GM18870 (cell line): ENCODE data around the gene MFAP3.
"Not testable (repeated sequence)": the region's sequence is repeated elsewhere in the genome, so short reads cannot be mapped to it uniquely, and the experiment has no call there.

ENCODE experiments used
- ATAC-seq: cut with Tn5 transposase; IDR thresholded peaks from one replicate; pipeline ENCODE4 v1.9.1; 2021; ENCODE audit warnings: moderate library complexity; ENCODE audit not compliant: unreplicated experiment

The MFAP3 gene

DNA sequence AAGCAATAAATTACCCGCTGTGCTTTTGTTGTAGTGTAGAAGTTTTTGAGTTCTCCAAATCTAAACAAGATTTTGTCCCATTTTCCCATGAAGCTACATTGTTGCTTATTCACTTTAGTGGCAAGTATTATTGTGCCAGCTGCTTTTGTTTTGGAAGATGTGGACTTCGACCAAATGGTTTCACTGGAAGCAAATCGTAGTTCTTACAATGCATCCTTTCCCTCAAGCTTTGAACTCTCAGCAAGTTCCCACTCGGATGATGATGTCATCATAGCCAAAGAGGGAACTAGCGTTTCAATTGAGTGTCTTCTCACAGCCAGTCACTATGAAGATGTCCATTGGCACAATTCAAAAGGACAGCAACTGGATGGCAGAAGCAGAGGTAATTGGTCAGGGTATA is 10.9 kb downstream of the MFAP3 start:
- ATAC-seq, result no peak

GRCh38 chr5:154053468-154053867 is 14.7 kb downstream of the MFAP3 start:
- ATAC-seq, result no peak

DNA sequence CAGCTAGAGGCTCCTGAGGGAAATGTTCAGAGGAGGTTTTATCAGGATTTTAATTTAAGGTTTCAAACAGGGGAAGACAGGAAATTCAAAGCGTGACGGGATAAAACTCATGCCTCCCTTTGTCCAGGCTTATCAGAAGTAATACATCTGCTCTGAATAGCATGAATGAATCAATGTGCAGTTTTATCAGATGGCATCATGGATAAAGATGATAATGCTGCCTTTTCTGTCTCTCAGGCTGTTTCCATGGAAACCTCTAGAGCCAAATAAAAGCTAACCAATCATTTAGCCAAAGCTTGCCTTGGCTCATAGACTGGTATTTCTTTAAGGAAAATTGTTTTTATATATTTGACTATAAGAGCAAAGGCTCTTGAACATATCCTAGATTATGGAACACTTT is 16.4 kb downstream of the MFAP3 start:
- no peak for ATAC-seq

DNA sequence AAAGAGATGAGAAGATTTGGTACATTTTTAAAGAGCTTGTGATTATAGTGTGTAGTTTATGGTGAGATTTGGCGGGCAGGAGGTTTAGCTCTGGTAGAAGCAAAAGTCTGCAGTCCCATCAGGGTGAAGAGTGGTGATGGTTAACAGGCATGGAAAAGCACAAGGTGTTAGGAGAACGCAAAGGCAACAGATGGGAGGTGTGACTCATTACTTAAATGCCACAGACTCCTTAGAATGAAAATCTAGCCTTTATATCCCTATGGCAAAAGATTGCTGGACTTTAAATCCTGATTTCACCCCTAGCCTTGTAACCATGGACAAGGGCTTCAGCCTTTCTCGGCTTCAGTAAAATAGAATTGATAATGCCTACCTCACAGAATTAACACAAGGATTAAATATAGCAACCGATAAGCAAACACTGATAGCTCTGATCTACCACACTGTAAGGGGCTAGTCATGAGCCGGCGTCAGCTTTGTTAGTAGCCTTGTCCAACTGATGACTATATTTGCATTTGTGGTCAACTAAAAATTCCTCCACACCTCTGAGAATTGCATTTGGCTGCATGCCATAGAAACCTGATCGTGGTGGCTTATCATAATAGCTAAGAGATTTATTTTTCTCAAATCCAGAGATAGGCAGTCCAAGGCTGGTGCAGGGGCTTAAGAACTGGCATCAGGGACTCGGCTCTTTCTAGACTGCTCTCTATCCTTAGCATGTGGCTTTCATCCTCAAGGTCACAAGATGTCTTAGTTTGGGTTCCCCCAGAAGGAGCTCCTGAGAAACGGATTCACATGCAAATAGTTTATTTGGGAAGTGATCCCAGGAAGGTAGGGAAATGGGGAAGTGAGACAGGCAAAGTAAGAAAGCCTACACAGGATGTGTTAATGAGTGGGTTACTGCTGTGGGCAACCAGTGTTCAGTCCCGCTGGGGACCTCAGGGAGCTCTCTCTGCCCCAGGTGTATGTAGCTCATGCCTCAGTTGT is 19.6 kb downstream of the MFAP3 start:
- peak; percentile 52 for ATAC-seq

DNA sequence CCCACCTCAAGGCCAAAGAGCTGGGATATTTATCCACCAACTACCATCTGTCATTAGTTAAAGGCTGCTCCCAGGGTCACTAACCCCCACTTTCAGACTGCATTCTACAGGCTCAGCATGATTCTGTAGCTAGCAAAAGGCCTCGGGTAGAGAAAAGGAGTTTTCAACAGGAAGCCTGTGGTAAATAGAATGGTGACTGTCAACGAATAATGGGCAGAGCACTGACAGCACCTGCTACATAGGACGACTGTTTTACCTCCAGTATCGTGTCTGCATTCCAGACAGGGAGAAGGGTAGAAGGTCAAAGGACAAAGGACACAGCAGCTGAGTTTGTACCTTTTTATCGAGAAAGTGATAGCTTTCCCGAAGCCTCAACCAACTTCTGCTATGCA is 20.3 kb downstream of the MFAP3 start:
- ATAC-seq, result peak; percentile 35

GRCh38 chr5:154059583-154059982 is 20.8 kb downstream of the MFAP3 start:
- no peak for ATAC-seq

- no peak for ATAC-seq
Observed at GRCh38 chr5:154060606-154061005, 21.8 kb downstream of the MFAP3 start.

- ATAC-seq, result no peak
Observed at GRCh38 chr5:154063372-154063771, 24.6 kb downstream of the MFAP3 start.

DNA sequence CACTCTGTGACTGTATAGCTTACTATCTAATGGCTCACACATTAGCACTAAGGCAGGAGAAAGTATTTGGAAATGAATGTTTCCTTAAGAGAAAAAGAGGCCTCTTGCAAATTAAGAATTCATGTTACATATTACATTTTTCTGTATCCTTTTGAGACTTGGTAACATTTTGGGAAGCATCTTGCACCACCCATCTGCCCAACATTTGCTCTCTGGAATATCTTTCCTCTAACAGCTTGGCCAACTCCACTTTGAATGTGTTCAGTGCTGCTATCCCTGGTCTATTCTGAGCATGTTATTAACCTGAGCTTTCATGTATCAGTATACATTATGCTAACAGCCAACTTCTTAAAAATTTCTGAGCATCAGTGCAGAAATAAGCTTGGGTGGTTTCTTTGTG is 27.2 kb downstream of the MFAP3 start:
- no peak for ATAC-seq

GRCh38 chr5:154069854-154070253 is 31.1 kb downstream of the MFAP3 start:
- ATAC-seq, result not testable (repeated sequence)

GRCh38 chr5:154071799-154072413 is 33.1 kb downstream of the MFAP3 start:
- no peak for ATAC-seq

DNA sequence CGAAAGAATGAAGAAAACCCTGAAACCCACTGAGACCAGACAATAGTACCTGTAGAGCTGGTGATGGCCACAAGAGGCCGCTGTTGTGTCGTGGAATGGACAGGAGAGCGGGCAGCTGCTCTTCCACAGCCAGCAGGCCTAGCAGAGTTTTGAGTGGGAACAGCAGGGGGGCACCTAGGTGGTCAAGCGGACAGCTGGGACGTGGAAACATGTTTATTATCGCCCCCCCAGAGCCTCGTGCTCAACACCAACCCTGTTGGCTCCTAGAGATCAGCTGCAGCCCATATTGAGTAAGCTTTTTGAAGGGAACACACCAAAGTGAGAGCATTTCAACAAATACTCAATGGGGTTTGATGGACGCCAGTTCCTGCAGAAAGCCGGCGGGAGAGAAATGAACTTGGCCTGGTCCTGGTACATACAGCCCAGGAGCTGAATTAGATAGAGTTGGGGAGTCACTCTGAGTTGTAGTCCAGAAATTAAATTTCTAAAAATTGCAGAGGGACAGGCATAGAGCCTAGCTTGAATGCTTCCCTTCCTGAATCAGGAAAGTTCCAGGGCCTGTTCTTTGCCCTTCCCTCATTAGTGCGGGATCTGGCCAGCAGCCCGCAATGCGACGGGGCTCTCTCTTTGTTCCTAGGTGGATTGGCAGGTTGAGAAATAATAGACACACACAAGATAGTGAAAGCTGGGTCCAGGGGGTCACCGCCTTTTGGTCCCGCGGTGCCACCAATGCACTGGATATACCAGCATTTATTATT is 33.8 kb downstream of the MFAP3 start:
- ATAC-seq, result peak; percentile 98

GRCh38 chr5:154076240-154076922 is 37.6 kb downstream of the MFAP3 start:
- ATAC-seq, result no peak

- no peak for ATAC-seq
Observed at GRCh38 chr5:154077696-154078095, 38.9 kb downstream of the MFAP3 start.

GRCh38 chr5:154078272-154078671 is 39.5 kb downstream of the MFAP3 start:
- no peak for ATAC-seq

GRCh38 chr5:154081246-154081645 is 42.5 kb downstream of the MFAP3 start:
- ATAC-seq, result no peak

GRCh38 chr5:154084062-154084639 is 45.4 kb downstream of the MFAP3 start:
- ATAC-seq, result no peak

- no peak for ATAC-seq
Observed at GRCh38 chr5:154086146-154086545, 47.4 kb downstream of the MFAP3 start.

- no peak for ATAC-seq
Observed at GRCh38 chr5:154086641-154087040, 47.9 kb downstream of the MFAP3 start.

DNA sequence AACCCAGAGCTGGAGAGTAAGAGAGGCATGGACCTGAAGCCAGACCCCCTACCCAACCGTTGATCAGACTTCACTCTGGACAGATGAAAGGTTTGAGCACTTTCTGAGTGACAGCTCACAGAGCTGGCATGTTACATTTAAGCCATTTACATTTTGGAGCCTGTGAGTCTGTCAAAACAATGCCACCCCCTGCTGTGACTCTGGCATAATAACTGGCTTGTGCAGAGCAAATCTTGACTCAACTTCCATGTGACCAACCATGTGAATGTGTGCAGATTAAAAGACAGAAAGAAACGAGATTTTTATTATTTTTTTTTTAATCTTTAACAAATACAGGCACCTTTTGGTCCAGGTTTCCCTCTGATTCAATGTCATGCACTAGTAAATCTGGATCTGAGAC is 48.5 kb downstream of the MFAP3 start:
- ATAC-seq, result no peak

DNA sequence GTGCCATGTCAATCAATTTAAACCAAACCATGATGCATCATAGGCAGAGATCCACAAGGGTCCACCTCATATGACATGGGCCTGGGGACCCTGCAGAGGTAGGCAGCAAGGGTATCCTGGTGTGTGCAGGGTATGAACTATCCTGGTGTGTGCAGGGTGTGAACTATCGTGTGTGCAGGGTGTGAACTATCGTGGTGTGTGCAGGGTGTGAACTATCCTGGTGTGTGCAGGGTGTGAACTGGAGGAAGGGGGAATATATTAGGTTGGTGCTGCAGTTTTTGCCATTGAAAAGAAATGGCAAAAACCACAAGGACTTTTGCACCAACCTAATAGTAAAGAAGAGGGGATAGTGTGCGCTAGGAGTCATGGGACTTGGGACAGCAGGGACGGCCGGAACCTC is 50.0 kb downstream of the MFAP3 start:
- ATAC-seq, result no peak
